ENCODE results near the gene RXRA. TPM values are rescaled to one million over a fixed set of nuclear protein-coding genes. Genes with fewer than 3 reads are reported as not detected.

RXRA gene
- total and polyA plus RNA-seq, 4 donors, result 41.5 to 116 (median 74.1) TPM

GRCh38 chr9:134396825-134397224 lies 70.6 kb downstream of the RXRA start:
- DNase-seq (ENCODE audit: low spot score), result no peak
- H3K4me3 ChIP-seq (ENCODE audit: low read depth in 1 of 3, low read length in 3 of 3), result no peak overlapping the region
- peaks cover 0 to 2% (median 0%) of the 10 kb centered on the region in 4 donors for H3K36me3 ChIP-seq (ENCODE audit: control insufficient read depth in 4 of 4, insufficient read depth in 3 of 4, low read depth in 1 of 4, low read length in 3 of 4)
- peak overlapping the region; percentile 47 to 52 for H3K27ac ChIP-seq (ENCODE audit: low read depth in 1 of 2, low read length in 2 of 2)
- H3K9me3 ChIP-seq (ENCODE audit: control insufficient read depth in 4 of 4, low read length in 3 of 4), result peaks cover 0 to 4% (median 0%) of the 10 kb centered on the region in 4 donors
- peaks cover 25 to 85% (median 41%) of the 10 kb centered on the region in 4 donors for H3K4me1 ChIP-seq (ENCODE audit: control insufficient read depth in 4 of 4, insufficient read depth in 4 of 4, low read length in 3 of 4)
- TF ChIP-seq CTCF (IDR thresholded peaks at IDR 0.05; ENCODE audit: low read depth, low read length, missing input control) (peak; percentile 8), HNF4A (conservative IDR thresholded peaks at IDR 0.05) (no peak)
- H3K27me3 ChIP-seq (ENCODE audit: control insufficient read depth in 4 of 4, insufficient read depth in 4 of 4, low read length in 3 of 4), result no peaks in the 10 kb centered on the region
- 62% methylated on average over 8 of the region's 8 CpGs for whole genome bisulfite sequencing
- H3K9ac ChIP-seq (ENCODE audit: low read depth in 1 of 2, low read length in 2 of 2), result no peak overlapping the region

DNA sequence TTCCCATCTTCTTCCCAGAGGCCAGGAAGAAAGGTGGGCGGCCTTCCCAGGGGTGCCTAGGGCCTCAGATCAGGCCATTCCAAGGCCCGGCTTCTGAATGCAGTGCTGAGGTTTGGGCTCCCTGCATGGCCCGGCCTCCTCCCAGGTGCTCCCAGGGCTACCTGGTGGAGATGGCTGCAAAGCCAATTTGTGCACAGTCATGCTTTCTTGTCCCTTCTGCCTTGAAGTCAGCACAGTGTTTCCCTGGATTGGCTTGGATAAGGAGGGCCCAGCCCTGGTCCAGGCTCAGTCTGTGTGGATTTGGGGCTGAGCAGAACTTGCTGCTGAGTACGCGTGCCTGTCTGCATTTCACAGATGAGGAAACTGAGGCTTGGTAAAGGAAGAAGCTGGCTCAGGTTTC lies 72.5 kb downstream of the RXRA start:
- H3K9me3 ChIP-seq (ENCODE audit: control insufficient read depth in 4 of 4, low read length in 3 of 4), result peaks cover 0 to 4% (median 0%) of the 10 kb centered on the region in 4 donors
- no peaks in the 10 kb centered on the region for H3K27me3 ChIP-seq (ENCODE audit: control insufficient read depth in 4 of 4, insufficient read depth in 4 of 4, low read length in 3 of 4)
- no peak for DNase-seq (ENCODE audit: low spot score)
- H3K4me1 ChIP-seq (ENCODE audit: control insufficient read depth in 4 of 4, insufficient read depth in 4 of 4, low read length in 3 of 4), result peaks cover 42 to 89% (median 53%) of the 10 kb centered on the region in 4 donors
- H3K36me3 ChIP-seq (ENCODE audit: control insufficient read depth in 4 of 4, insufficient read depth in 3 of 4, low read depth in 1 of 4, low read length in 3 of 4), result peaks cover 0 to 4% (median 0%) of the 10 kb centered on the region in 4 donors
- H3K9ac ChIP-seq (ENCODE audit: low read depth in 1 of 2, low read length in 2 of 2), result no peak overlapping the region
- WGBS, result 97% methylated on average over 5 of the region's 5 CpGs
- TF ChIP-seq RXRA (IDR thresholded peaks at IDR 0.05) (no peak), FOXA2 (IDR thresholded peaks at IDR 0.05) (no peak), HNF4G (IDR thresholded peaks at IDR 0.05) (no peak), CTCF (IDR thresholded peaks at IDR 0.05; ENCODE audit: low read depth, low read length, missing input control) (no peak), HNF4A (conservative IDR thresholded peaks at IDR 0.05) (no peak), MAX (IDR thresholded peaks at IDR 0.05) (no peak), SP1 (IDR thresholded peaks at IDR 0.05) (no peak), FOXA1 (IDR thresholded peaks at IDR 0.05) (no peak), GABPA (IDR thresholded peaks at IDR 0.05 in 1 of 2, conservative IDR thresholded peaks at IDR 0.05 in 1 of 2) (no peak), TAF1 (conservative IDR thresholded peaks at IDR 0.05) (no peak), REST (IDR thresholded peaks at IDR 0.05) (no peak), ZBTB33 (IDR thresholded peaks at IDR 0.05) (no peak), NR2F2 (IDR thresholded peaks at IDR 0.05) (no peak)
- no peak overlapping the region for H3K4me3 ChIP-seq (ENCODE audit: low read depth in 1 of 3, low read length in 3 of 3)
- no peak overlapping the region for H3K27ac ChIP-seq (ENCODE audit: low read depth in 1 of 2, low read length in 2 of 2)
